Astrocyte (in vitro differentiated cells and primary cell): ENCODE measurements around the gene WSCD2.

Experiments
- EZH2 ChIP-seq: IDR thresholded peaks from 2 replicates; pipeline ENCODE4 v1.6.1; 2012; ENCODE audit warnings: mild to moderate bottlenecking, low read length, inconsistent platforms; ENCODE audit not compliant: insufficient read depth
- TF ChIP-seq, protein P1 (sequence below): IDR thresholded peaks from 2 replicates; pipeline ENCODE4 v1.5.1; 2011; ENCODE audit warnings: low read depth, mild to moderate bottlenecking, inconsistent platforms, low read length, moderate library complexity; ENCODE audit not compliant: insufficient read depth

DNA sequence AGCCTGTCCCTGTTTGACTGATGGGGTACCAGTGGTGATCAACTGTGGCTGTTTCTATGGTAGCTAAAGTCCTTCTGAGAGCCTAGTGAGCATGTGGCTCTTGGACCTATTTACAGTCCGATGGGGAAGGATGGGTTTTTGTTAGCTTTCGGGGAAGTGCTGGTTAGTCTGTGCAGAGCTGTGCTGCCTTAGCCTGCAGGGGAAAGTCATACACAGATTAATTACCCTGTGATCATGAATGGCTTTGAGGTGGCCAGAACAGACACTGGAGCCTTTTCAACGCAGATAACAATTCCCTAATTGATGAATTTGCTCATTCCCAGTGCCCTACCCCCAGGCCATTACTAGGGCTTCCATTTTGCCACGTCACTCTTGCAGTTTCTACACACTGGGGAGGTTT lies 99.7 kb downstream of the WSCD2 start:
- TF ChIP-seq, protein P1, sequence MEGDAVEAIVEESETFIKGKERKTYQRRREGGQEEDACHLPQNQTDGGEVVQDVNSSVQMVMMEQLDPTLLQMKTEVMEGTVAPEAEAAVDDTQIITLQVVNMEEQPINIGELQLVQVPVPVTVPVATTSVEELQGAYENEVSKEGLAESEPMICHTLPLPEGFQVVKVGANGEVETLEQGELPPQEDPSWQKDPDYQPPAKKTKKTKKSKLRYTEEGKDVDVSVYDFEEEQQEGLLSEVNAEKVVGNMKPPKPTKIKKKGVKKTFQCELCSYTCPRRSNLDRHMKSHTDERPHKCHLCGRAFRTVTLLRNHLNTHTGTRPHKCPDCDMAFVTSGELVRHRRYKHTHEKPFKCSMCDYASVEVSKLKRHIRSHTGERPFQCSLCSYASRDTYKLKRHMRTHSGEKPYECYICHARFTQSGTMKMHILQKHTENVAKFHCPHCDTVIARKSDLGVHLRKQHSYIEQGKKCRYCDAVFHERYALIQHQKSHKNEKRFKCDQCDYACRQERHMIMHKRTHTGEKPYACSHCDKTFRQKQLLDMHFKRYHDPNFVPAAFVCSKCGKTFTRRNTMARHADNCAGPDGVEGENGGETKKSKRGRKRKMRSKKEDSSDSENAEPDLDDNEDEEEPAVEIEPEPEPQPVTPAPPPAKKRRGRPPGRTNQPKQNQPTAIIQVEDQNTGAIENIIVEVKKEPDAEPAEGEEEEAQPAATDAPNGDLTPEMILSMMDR = no peak
- no peak for TF ChIP-seq EZH2
